HepG2 (cell line): ENCODE measurements around the gene SMCO4. TPM values are rescaled to one million over a fixed set of nuclear protein-coding genes. Genes with fewer than 3 reads are reported as not detected.
A peak's percentile ranks its signal among the peaks of the same experiment; 100 is the strongest.

ENCODE experiments used
- AGO2 ChIP-seq: fragments of 200-400 bp; formaldehyde crosslinking; optimal IDR thresholded peaks from 2 replicates; pipeline ENCODE3; 2017; ENCODE audit warnings: mild to moderate bottlenecking, low read depth, low read length, moderate library complexity
- BORCS8-MEF2B ChIP-seq: sonication (generic); formaldehyde crosslinking; IDR thresholded peaks from 2 replicates; pipeline ENCODE4 v1.8.0; 2022; ENCODE audit warnings: mild to moderate bottlenecking, missing genetic modification reagents
- FOXO1 ChIP-seq: sonication (generic); formaldehyde crosslinking; IDR thresholded peaks from 2 replicates; pipeline ENCODE4 v1.4.0; 2020; ENCODE audit warnings: missing genetic modification reagents
- GABPB1 ChIP-seq: IDR thresholded peaks from 2 replicates; pipeline ENCODE4 v1.6.1; 2016; ENCODE audit warnings: mild to moderate bottlenecking, missing genetic modification reagents, moderate library complexity, missing compliant biosample characterization
- MIXL1 ChIP-seq: IDR thresholded peaks from 2 replicates; pipeline ENCODE4 v1.6.1; 2016
- NAIF1 ChIP-seq: sonication (generic); formaldehyde crosslinking; IDR thresholded peaks from 2 replicates; pipeline ENCODE4 v1.5.0; 2020; ENCODE audit warnings: mild to moderate bottlenecking, missing genetic modification reagents, borderline replicate concordance
- NCOA5 ChIP-seq: sonication (generic); formaldehyde crosslinking; IDR thresholded peaks from 2 replicates; pipeline ENCODE4 v1.4.0; 2020; ENCODE audit warnings: missing genetic modification reagents
- PAX8 ChIP-seq: sonication (generic); formaldehyde crosslinking; IDR thresholded peaks from 2 replicates; pipeline ENCODE4 v1.8.0; 2022; ENCODE audit warnings: mild to moderate bottlenecking, missing genetic modification reagents, borderline replicate concordance
- PITX1 ChIP-seq: sonication (generic); formaldehyde crosslinking; IDR thresholded peaks from 2 replicates; pipeline ENCODE4 v1.5.1; 2020; ENCODE audit warnings: mild to moderate bottlenecking, missing genetic modification reagents
- SMAD1 ChIP-seq: sonication (generic); formaldehyde crosslinking; IDR thresholded peaks from 2 replicates; pipeline ENCODE4 v1.4.0; 2020; ENCODE audit warnings: missing genetic modification reagents, low read depth, mild to moderate bottlenecking, borderline replicate concordance
- SMYD3 ChIP-seq: sonication (generic); formaldehyde crosslinking; IDR thresholded peaks from 2 replicates; pipeline ENCODE4 v1.8.1; 2023; ENCODE audit warnings: mild to moderate bottlenecking, missing genetic modification reagents
- STAT5B ChIP-seq: sonication (generic); formaldehyde crosslinking; IDR thresholded peaks from 2 replicates; pipeline ENCODE4 v1.4.0; 2020; ENCODE audit warnings: missing genetic modification reagents
- TBP ChIP-seq: sonication (generic); formaldehyde crosslinking; IDR thresholded peaks from 2 replicates; pipeline ENCODE4 v1.5.0; 2020; ENCODE audit warnings: missing genetic modification reagents
- ZEB1 ChIP-seq: IDR thresholded peaks from 2 replicates; pipeline ENCODE4 v1.6.1; 2012; ENCODE audit warnings: mild to moderate bottlenecking, low read depth, inconsistent platforms; ENCODE audit not compliant: insufficient replicate concordance
- ZFX ChIP-seq: sonication (generic); formaldehyde crosslinking; IDR thresholded peaks from 2 replicates; pipeline ENCODE4 v1.4.0; 2020; ENCODE audit warnings: mild to moderate bottlenecking, low read depth, missing genetic modification reagents, moderate library complexity
- ZNF34 ChIP-seq: sonication (generic); formaldehyde crosslinking; IDR thresholded peaks from 2 replicates; pipeline ENCODE4 v1.4.0; 2020; ENCODE audit warnings: mild to moderate bottlenecking, missing genetic modification reagents, borderline replicate concordance
- ZNF678 ChIP-seq: sonication (generic); formaldehyde crosslinking; IDR thresholded peaks from 2 replicates; pipeline ENCODE4 v1.4.0; 2020; ENCODE audit warnings: mild to moderate bottlenecking, missing genetic modification reagents
- ZNF788 ChIP-seq: sonication (generic); formaldehyde crosslinking; IDR thresholded peaks from 2 replicates; pipeline ENCODE4 v1.5.0; 2020; ENCODE audit warnings: mild to moderate bottlenecking, missing genetic modification reagents, borderline replicate concordance
- polyA plus RNA-seq, 8 experiments: library from polyadenylated mRNA; depleted of rRNA in 3 of 8; stranded (reverse) in 7 of 8; unstranded in 1 of 8; fragments of >200 nt; fragmentation: Illumina TruSeq in 4 of 8; extraction: Trizol in 4 of 8; gene quantifications; 2 replicates each; pipeline versions ENCODE4 v1.2.1 to v1.2.3, GENCODE V29; 2011 to 2016; ENCODE audit warnings: low read depth in 4 of 8, missing spikeins in 1 of 8, mixed read lengths in 1 of 8; ENCODE audit not compliant: insufficient read depth in 1 of 8
- total RNA-seq, 5 experiments: library from RNA; depleted of rRNA; stranded (reverse); fragments of >200 nt; fragmentation: Illumina TruSeq; extraction: Trizol; gene quantifications; 2 replicates each; pipeline ENCODE4 v1.2.3, GENCODE V29; 2016; ENCODE audit warnings: low read depth in 1 of 5
- TF ChIP-seq, protein P1 (sequence below): fragments of 450-650 bp; IDR thresholded peaks from 2 replicates; pipeline ENCODE4 v1.6.1; 2017
- TF ChIP-seq, protein P2 (sequence below): sonication (generic); formaldehyde crosslinking; IDR thresholded peaks from 2 replicates; pipeline ENCODE4 v1.5.0; 2020; ENCODE audit warnings: mild to moderate bottlenecking, missing genetic modification reagents, borderline replicate concordance
- TF ChIP-seq, protein P3 (sequence below): sonication (generic); formaldehyde crosslinking; IDR thresholded peaks from 2 replicates; pipeline ENCODE4 v1.8.0; 2022; ENCODE audit warnings: mild to moderate bottlenecking, missing genetic modification reagents
- TF ChIP-seq, protein P4 (sequence below): sonication (generic); formaldehyde crosslinking; IDR thresholded peaks from 2 replicates; pipeline ENCODE4 v1.9.0; 2021; ENCODE audit warnings: missing genetic modification reagents, mild to moderate bottlenecking, borderline replicate concordance

The SMCO4 gene
- total and polyA plus RNA-seq, 2 of the 13 experiments (the other 11 are each of a cell fraction or from before 2014, with no cell fraction given) = 10.6 to 28.5 TPM

DNA sequence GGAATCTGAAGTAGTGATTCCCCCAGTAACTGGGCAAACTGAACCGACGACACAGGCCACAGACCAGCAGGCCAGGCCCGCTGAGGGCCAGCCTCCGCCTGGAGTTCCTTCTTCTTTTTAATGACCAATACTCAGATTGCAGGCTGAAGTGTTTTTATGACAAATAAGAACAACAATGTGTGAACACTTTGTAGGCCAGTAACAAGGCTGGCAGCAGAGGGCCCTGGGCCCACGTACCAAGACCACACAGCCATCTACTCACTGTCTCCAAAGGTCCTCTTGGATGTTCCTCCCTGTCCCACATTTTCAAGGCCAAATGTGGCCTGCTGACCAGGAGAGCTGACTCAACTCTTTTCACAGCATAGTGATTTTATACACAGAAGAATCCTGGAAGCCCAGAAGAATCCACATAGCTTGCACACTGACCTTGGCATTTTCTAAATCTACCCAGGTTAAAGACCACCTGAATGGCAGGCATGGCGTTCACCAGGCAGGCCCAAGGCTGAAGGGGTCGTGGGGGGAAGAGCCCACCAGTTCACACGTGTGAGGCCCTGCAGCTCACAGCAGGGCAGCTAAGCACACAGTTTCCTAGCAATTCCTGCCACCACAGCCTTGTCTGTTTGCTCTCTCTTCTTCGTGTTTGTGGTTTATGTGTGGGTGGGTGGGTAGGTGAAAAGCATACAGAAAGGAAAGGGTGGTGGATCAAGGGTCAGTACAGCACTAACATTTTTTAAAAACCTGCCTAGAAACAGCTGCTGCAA lies 13.3 kb downstream of the SMCO4 start (continued):
- TF ChIP-seq, protein P1, sequence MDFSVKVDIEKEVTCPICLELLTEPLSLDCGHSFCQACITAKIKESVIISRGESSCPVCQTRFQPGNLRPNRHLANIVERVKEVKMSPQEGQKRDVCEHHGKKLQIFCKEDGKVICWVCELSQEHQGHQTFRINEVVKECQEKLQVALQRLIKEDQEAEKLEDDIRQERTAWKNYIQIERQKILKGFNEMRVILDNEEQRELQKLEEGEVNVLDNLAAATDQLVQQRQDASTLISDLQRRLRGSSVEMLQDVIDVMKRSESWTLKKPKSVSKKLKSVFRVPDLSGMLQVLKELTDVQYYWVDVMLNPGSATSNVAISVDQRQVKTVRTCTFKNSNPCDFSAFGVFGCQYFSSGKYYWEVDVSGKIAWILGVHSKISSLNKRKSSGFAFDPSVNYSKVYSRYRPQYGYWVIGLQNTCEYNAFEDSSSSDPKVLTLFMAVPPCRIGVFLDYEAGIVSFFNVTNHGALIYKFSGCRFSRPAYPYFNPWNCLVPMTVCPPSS = no peak
- TF ChIP-seq ZNF34 (CRISPR knock-in tag) (0 out of 2 replicates have a peak, but pooled peaks have one; percentile 48), NAIF1 (no peak), STAT5B (no peak), PAX8 (CRISPR knock-in tag) (no peak), BORCS8-MEF2B (CRISPR knock-in tag) (no peak), NCOA5 (no peak), PITX1 (CRISPR knock-in tag) (peak; percentile 48; the same call in 1 of the 2 replicates), ZNF678 (CRISPR knock-in tag) (0 out of 2 replicates have a peak, but pooled peaks have one; percentile 48), SMYD3 (CRISPR knock-in tag) (no peak), ZEB1 (no peak), AGO2 (no peak), GABPB1 (CRISPR knock-in tag) (no peak), MIXL1 (CRISPR knock-in tag) (no peak), ZNF788 (CRISPR knock-in tag) (0 out of 2 replicates have a peak, but pooled peaks have one; percentile 40), ZFX (peak; percentile 61; the same call in 1 of the 2 replicates), SMAD1 (CRISPR knock-in tag) (no peak), FOXO1 (CRISPR knock-in tag) (no peak), TBP (CRISPR knock-in tag) (no peak)
- TF ChIP-seq, protein P2, sequence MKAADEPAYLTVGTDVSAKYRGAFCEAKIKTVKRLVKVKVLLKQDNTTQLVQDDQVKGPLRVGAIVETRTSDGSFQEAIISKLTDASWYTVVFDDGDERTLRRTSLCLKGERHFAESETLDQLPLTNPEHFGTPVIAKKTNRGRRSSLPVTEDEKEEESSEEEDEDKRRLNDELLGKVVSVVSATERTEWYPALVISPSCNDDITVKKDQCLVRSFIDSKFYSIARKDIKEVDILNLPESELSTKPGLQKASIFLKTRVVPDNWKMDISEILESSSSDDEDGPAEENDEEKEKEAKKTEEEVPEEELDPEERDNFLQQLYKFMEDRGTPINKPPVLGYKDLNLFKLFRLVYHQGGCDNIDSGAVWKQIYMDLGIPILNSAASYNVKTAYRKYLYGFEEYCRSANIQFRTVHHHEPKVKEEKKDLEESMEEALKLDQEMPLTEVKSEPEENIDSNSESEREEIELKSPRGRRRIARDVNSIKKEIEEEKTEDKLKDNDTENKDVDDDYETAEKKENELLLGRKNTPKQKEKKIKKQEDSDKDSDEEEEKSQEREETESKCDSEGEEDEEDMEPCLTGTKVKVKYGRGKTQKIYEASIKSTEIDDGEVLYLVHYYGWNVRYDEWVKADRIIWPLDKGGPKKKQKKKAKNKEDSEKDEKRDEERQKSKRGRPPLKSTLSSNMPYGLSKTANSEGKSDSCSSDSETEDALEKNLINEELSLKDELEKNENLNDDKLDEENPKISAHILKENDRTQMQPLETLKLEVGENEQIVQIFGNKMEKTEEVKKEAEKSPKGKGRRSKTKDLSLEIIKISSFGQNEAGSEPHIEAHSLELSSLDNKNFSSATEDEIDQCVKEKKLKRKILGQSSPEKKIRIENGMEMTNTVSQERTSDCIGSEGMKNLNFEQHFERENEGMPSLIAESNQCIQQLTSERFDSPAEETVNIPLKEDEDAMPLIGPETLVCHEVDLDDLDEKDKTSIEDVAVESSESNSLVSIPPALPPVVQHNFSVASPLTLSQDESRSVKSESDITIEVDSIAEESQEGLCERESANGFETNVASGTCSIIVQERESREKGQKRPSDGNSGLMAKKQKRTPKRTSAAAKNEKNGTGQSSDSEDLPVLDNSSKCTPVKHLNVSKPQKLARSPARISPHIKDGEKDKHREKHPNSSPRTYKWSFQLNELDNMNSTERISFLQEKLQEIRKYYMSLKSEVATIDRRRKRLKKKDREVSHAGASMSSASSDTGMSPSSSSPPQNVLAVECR (CRISPR knock-in tag) = peak; percentile 56; the same call in 1 of the 2 replicates
- TF ChIP-seq, protein P3, sequence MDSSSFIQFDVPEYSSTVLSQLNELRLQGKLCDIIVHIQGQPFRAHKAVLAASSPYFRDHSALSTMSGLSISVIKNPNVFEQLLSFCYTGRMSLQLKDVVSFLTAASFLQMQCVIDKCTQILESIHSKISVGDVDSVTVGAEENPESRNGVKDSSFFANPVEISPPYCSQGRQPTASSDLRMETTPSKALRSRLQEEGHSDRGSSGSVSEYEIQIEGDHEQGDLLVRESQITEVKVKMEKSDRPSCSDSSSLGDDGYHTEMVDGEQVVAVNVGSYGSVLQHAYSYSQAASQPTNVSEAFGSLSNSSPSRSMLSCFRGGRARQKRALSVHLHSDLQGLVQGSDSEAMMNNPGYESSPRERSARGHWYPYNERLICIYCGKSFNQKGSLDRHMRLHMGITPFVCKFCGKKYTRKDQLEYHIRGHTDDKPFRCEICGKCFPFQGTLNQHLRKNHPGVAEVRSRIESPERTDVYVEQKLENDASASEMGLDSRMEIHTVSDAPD (CRISPR knock-in tag) = 0 out of 2 replicates have a peak, but pooled peaks have one; percentile 28
- TF ChIP-seq, protein P4, sequence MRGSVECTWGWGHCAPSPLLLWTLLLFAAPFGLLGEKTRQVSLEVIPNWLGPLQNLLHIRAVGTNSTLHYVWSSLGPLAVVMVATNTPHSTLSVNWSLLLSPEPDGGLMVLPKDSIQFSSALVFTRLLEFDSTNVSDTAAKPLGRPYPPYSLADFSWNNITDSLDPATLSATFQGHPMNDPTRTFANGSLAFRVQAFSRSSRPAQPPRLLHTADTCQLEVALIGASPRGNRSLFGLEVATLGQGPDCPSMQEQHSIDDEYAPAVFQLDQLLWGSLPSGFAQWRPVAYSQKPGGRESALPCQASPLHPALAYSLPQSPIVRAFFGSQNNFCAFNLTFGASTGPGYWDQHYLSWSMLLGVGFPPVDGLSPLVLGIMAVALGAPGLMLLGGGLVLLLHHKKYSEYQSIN (CRISPR knock-in tag) = no peak
